Ecto neural progenitor cell (in vitro differentiated cells): ENCODE measurements around the gene ARHGAP44.

Experiments
- DNase-seq: peaks from one replicate; pipeline ENCODE4 v3.0.0-alpha.2; 2018; ENCODE audit warnings: low spot score

The ARHGAP44 gene

DNA sequence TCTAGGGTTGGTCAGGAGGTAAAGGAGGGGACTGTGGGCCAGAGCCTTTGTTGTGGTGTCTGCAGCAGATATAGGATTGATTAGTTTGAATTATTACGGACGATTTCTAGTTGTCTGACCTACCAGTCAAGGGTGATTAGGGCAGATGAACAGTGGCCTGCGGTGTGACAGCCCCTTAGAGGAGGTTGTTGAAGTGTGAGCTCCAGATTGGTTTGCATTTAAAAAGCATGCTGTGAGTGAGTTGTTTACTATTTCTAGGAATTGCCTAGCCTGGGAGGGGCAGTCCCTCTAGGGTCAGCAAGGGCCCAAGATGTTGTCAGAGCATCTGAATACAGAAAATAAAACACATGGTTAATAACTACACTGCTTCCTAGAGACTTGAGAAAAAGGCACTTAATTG lies 108.8 kb downstream of the ARHGAP44 start:
- DNase-seq, result no peak

DNA sequence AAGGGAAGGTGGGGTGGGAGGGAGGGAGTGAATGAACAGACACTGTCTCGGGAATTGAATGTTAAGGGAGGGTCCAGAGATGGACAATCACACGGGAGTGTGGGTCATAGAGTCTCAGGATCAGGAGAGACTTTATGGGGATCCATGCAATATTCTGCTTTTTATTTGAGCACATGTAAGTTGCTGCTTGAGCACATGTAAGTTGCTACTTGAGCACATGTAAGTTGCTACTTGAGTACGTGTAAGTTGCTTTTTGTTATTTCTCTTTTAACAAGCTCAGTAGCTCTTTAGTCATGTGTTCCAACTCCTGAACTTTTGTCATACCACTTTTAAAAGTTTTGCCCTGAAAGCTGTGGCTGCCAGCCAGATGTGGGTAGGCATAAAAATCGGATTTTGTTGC lies 110.3 kb downstream of the ARHGAP44 start:
- no peak for DNase-seq

GRCh38 chr17:12900474-12900873 lies 111.2 kb downstream of the ARHGAP44 start:
- no peak for DNase-seq

DNA sequence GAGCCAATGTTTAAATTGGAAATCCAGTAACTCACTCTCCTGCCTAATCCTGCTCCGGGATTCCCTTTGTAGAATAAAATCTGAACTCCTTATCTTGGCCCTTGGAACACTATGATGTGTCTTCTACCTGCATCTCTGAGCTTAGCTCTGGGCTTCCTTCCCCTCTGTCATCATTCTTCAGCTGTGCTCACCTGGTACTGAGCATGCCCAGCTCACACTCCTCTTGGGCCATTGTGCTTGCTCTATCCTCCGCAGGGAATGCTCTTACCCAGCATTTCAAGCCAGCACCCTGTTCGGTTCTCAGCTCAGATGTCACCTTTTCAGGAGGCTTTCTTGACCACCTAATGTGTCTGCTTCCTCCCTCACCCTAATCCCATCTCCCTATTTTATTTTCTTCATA lies 112.7 kb downstream of the ARHGAP44 start:
- DNase-seq, result no peak

- DNase-seq, result no peak
Observed at GRCh38 chr17:12907477-12907876, 118.2 kb downstream of the ARHGAP44 start.

DNA sequence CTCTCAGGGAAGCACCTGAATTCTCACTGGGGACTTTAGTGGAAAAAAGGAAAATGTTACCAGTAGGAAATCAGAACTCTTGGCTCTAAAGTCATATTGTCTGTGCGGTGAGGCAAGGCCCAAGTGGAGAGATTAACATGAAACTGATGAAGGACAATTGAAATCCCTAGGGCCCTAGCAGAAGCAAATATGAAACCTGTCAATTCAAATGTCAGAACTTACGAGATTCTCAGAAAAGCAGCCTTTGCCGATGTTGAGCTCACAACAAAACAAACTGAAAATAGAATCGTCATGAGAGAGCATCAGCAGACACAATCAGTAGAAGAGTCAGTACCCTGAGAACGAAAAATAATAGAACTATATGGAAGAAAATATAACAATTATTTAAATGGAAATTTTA lies 119.7 kb downstream of the ARHGAP44 start:
- DNase-seq, result no peak

DNA sequence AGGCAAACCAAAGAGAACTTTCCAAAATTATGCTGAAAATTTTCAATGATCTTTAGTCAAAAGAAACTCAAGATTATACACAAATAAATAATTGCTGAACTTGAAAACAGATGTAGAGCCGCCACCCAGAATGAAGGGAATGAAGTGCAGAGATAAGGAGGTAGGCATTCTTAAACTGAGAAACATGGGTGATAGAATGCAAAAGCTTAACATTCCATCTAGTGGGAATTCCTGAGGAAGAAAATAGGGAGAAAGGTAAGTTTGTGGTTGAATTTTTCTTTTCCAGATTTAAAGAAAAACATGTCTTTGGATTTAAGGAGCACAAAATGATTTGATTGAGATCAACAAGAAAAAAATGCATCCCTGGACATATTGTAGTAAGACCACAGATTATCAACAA lies 120.2 kb downstream of the ARHGAP44 start:
- DNase-seq, result no peak

- DNase-seq, result no peak
Observed at GRCh38 chr17:12911239-12911638, 121.9 kb downstream of the ARHGAP44 start.

GRCh38 chr17:12917399-12917798 lies 128.1 kb downstream of the ARHGAP44 start:
- no peak for DNase-seq

GRCh38 chr17:12918142-12918541 lies 128.8 kb downstream of the ARHGAP44 start:
- DNase-seq, result no peak

GRCh38 chr17:12922120-12922519 lies 132.8 kb downstream of the ARHGAP44 start:
- DNase-seq, result no peak

- DNase-seq, result no peak
Observed at GRCh38 chr17:12924614-12925013, 135.3 kb downstream of the ARHGAP44 start.

DNA sequence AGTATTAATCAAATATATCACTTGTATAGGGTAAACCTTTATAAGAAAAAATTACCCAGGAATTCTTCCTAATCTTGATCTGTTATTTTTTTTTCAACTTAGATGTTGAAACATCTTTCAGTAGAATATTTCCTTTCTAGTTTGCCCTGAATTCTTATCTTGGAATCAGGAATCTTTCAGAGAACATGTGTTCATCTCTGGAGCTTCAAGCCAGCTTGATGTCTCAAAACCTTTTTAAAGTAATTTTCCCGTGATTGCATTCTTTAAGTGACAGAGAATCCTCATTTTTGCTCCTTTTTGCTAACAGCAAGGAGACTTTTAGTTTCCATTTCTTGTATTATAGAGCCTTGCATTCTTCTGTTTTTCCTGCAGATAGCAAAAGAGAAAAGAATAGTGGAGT lies 137.7 kb downstream of the ARHGAP44 start:
- DNase-seq, result no peak

GRCh38 chr17:12927541-12928425 lies 138.5 kb downstream of the ARHGAP44 start:
- no peak for DNase-seq

- no peak for DNase-seq
Observed at GRCh38 chr17:12928736-12929135, 139.4 kb downstream of the ARHGAP44 start.

DNA sequence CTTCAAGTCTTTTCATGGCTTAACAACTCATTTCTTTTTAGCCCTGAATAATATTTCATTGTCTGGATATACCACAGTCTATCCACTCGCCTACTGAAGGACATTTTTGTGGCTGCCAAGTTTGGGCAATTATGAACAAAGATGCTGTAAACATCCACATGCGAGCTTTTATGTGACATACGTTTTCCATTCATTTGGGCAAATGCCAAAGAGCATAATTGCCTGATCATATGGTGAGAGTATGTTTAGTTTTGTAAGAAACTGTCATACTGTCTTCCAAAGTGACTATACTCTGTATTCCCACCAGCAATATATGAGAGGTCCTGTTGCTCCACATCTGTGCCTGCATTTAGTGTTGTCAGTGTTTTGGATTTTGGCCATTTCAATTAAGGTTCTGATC lies 147.2 kb downstream of the ARHGAP44 start:
- DNase-seq, result no peak

GRCh38 chr17:12940699-12941098 lies 151.4 kb downstream of the ARHGAP44 start:
- DNase-seq, result no peak

DNA sequence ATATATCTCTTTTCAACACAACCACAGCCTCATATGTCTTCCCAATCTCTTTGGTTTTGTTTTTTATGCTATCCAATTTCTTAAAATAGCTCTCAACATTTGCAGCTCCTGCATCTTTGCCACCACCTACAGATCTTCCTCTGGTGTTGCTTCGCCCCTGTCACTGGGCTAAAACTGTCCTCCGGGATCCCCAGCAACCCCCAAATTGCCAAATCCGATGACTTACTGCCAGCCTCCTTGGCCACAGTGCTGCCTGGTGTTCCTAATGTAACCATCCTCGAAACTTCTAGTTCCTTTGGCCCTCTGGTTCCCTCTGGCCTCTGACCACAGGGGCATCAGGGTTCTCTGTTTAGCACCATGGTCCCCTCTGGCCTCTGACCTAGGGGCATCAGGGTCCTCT lies 157.7 kb downstream of the ARHGAP44 start:
- no peak for DNase-seq

GRCh38 chr17:12952012-12952411 lies 162.7 kb downstream of the ARHGAP44 start:
- no peak for DNase-seq

DNA sequence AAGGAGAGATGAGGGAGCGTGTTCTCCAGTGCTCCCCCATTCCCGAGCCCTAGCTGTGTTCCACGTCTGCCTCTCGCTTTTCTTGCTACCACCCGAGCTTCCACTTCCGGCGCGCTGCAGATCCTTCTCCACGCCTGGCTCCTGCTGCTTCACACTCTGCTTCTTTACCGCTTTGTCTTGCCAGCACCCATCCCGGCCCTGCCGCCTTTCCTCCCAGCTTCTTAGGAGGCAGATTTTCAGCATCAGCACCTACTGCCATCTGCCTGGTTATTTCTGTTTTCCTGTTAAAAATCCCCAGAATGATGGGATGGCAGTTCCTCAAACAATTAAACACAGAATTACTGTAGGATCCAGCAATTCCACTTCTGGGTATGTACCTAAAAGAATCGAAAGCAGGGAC lies 163.9 kb downstream of the ARHGAP44 start:
- DNase-seq, result no peak

GRCh38 chr17:12955521-12955920 lies 166.2 kb downstream of the ARHGAP44 start:
- DNase-seq, result no peak

DNA sequence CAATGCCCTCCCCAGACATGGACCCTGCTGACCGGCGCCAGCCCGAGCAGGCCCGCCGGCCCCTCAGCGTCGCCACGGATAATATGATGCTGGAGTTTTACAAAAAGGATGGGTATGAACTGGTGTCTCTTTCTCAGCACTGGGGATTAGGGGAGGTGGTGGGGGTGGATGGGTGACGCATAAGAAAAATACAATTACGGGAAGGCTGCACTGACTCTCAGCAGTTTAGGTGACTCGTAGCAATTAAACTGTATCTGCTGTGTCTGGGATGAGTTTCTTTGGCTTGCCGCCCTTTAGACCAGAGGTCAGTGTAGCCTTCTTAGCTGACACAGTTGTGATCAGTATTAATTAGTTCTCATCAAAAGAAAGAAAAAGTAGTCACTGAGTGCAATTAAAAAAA lies 169.5 kb downstream of the ARHGAP44 start:
- DNase-seq, result no peak

DNA sequence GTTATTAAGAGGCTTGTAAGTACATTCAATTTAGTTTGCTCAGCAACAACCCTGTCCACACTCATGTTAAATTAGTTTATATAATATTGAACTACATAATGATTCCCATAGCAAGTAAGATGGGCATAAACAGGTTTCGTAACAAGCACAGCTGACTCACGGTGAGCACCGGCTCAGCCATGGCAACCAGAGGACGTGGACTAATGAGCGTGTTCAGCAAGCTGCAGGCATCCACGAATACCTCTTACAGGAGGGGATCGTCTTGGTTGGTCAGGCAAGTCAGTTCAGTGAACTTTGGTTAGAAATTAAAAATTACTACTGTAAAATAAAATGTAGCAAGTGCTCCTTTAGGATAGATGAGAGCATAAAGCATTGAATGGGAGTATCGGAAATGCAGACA lies 170.1 kb downstream of the ARHGAP44 start:
- DNase-seq, result no peak

DNA sequence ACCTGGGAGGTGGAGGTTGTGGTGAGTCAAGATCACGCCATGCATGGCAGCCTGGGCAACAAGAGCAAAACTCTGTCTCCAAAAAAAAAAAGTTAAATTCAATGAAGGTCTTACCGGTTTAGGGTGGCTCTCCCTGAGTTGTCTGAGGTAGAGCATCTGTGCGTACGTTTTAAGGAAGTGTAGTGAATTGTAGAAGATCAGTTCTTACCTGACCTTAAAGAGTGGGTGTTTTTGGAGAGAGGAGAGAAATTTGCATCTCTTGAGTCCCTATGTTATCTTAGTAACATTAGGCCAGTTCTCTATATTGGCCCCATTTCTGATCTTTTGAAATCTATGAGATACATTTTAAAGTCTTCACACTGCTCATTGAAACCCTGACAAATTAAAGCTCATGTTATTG lies 172.4 kb downstream of the ARHGAP44 start:
- DNase-seq, result no peak
